ENCODE measurements around the gene PKD2.

Gene PKD2

DNA sequence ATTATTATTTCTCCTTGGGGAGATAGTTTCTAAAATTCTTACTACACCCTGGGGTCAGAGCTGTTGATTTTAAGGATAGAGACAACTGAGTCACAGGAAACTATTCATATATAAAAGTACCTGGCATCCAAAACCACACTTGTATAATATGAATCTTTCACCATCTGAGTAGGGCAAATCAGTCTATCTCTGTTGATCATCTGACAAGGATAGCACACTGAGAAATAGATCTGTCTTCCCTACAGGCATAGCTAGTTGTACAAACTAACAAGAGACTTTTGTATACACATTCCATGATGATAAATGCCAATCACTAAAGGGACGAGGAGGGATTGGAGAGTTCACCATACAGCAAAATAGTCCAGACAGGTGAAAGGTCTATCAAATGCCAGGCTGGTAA, 30.0 kb downstream of the PKD2 start:
- DNase-seq (ENCODE audit: low spot score), result no peak
- ChIA-PET CTCF (interaction anchor here (0.5 to 1.6 kb wide), 4 partner anchors 174 to 473 kb away, joined by 4 to 5 read pairs (median 4); no protein-coding TSS in a partner anchor), POLR2A (ENCODE audit: low non-redundant PET) (no interaction called here)
- H3K27ac ChIP-seq, result no peak overlapping the region
- TF ChIP-seq, protein P1, sequence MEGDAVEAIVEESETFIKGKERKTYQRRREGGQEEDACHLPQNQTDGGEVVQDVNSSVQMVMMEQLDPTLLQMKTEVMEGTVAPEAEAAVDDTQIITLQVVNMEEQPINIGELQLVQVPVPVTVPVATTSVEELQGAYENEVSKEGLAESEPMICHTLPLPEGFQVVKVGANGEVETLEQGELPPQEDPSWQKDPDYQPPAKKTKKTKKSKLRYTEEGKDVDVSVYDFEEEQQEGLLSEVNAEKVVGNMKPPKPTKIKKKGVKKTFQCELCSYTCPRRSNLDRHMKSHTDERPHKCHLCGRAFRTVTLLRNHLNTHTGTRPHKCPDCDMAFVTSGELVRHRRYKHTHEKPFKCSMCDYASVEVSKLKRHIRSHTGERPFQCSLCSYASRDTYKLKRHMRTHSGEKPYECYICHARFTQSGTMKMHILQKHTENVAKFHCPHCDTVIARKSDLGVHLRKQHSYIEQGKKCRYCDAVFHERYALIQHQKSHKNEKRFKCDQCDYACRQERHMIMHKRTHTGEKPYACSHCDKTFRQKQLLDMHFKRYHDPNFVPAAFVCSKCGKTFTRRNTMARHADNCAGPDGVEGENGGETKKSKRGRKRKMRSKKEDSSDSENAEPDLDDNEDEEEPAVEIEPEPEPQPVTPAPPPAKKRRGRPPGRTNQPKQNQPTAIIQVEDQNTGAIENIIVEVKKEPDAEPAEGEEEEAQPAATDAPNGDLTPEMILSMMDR (conservative IDR thresholded peaks at IDR 0.05; ENCODE audit: low read depth), result no peak

- TF ChIP-seq, protein P1 (conservative IDR thresholded peaks at IDR 0.05; ENCODE audit: low read depth), result no peak
- DNase-seq (ENCODE audit: low spot score), result no peak
- CTCF ChIA-PET, result interaction anchor here (0.5 to 1.3 kb wide), 3 partner anchors 174 to 473 kb away, joined by 4 read pairs; no protein-coding TSS in a partner anchor
- POLR2A ChIA-PET (ENCODE audit: low non-redundant PET), result no interaction called here
- no peak overlapping the region for H3K27ac ChIP-seq
Observed at GRCh38 chr4:88037936-88038335, 30.5 kb downstream of the PKD2 start.

DNA sequence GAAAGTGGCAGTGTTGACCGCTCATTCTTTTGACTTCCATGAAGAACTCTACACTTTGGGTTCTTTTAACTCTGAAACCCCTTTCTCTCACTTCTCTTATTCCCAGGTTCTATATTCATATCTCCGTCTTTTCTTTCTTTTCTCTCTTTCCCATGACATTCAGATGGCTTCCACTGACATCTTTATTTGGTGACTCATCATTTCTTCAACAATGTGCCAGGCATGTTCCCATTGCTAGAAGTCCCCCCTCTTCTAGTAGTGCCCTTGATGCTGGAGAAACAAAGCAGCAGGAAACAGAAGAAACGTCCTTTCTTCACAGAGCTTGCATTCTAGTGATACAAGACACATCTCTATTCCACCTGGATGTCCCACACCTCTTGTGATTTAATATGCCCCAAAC, 33.3 kb downstream of the PKD2 start:
- ChIA-PET POLR2A (ENCODE audit: low non-redundant PET) (no interaction called here), CTCF (interaction anchor here (0.7 kb wide), 1 partner anchor 221 kb away, joined by 4 read pairs; no protein-coding TSS in a partner anchor)
- no peak for DNase-seq (ENCODE audit: low spot score)
- H3K27ac ChIP-seq, result no peak overlapping the region
- TF ChIP-seq, protein P1 (conservative IDR thresholded peaks at IDR 0.05; ENCODE audit: low read depth), result no peak

DNA sequence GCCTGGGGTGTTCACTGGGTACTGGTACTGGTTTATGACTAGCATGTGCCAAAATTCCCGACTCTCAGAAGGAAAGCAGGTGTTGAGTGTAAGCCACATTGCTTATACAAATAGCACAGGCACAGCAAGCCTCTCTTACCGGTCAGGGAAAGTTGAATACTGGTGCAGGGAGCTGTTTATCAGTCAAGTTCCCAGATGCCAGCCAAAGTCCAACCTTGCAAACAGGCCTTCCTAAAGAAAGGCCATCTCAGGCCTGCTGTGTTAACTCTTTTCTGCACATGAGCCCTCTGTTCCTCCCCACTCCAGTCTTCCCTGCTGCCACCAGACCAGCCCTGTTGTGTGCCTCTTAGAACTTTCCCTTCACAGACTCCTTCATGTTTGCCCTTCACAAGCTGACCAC, 34.2 kb downstream of the PKD2 start:
- ChIA-PET POLR2A (ENCODE audit: low non-redundant PET) (no interaction called here), CTCF (interaction anchor here (0.8 kb wide), 1 partner anchor 170 kb away, joined by 4 read pairs; no protein-coding TSS in a partner anchor)
- TF ChIP-seq, protein P1 (conservative IDR thresholded peaks at IDR 0.05; ENCODE audit: low read depth), result no peak
- H3K27ac ChIP-seq, result no peak overlapping the region
- DNase-seq (ENCODE audit: low spot score), result no peak

DNA sequence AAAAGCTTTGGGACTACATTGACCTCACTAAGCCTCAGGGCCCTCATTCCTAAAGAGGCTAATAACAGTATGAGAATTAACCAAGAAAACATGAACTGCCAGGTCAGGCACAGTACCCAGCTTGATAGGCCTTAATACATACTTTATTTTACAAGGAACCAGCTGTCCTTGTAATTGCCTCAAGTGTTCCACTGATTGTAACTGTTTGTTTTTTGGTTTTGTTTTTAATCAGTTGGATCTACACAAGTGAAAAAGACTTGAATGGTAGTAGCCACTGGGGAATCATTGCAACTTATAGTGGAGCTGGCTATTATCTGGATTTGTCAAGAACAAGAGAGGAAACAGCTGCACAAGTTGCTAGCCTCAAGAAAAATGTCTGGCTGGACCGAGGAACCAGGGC, 35.6 kb downstream of the PKD2 start:
- TF ChIP-seq, protein P1 (conservative IDR thresholded peaks at IDR 0.05; ENCODE audit: low read depth), result no peak
- POLR2A ChIA-PET (ENCODE audit: low non-redundant PET), result no interaction called here
- DNase-seq (ENCODE audit: low spot score), result no peak
- no peak overlapping the region for H3K27ac ChIP-seq
- CTCF ChIA-PET, result interaction anchor here (0.6 to 1.2 kb wide), 3 partner anchors 10 to 361 kb away, joined by 3 to 6 read pairs (median 3); no protein-coding TSS in a partner anchor

GRCh38 chr4:88043586-88044340, 36.3 kb downstream of the PKD2 start:
- TF ChIP-seq, protein P1 (conservative IDR thresholded peaks at IDR 0.05; ENCODE audit: low read depth), result no peak
- no peak for DNase-seq (ENCODE audit: low spot score)
- ChIA-PET POLR2A (ENCODE audit: low non-redundant PET) (no interaction called here), CTCF (interaction anchor here (0.6 kb wide), 2 partner anchors 211 to 360 kb away, joined by 3 read pairs; no protein-coding TSS in a partner anchor)
- H3K27ac ChIP-seq, result no peak overlapping the region

Measured in RWPE1 (cell line).